GM23248 (cell line): ENCODE results near the gene HSFX3.

Source experiments
- EZH2 ChIP-seq: fragments of 200-600 bp; sonication (generic); IDR thresholded peaks from 2 replicates; pipeline ENCODE4 v1.6.1; 2018; ENCODE audit warnings: antibody characterized with exemption, mild to moderate bottlenecking; ENCODE audit not compliant: insufficient read depth, poor library complexity, severe bottlenecking
- EZH2phosphoT487 ChIP-seq: fragments of 200-600 bp; sonication (generic); IDR thresholded peaks from 2 replicates; pipeline ENCODE4 v1.6.1; 2018; ENCODE audit warnings: antibody characterized with exemption, moderate library complexity, mild to moderate bottlenecking, low read depth; ENCODE audit not compliant: insufficient read depth

DNA sequence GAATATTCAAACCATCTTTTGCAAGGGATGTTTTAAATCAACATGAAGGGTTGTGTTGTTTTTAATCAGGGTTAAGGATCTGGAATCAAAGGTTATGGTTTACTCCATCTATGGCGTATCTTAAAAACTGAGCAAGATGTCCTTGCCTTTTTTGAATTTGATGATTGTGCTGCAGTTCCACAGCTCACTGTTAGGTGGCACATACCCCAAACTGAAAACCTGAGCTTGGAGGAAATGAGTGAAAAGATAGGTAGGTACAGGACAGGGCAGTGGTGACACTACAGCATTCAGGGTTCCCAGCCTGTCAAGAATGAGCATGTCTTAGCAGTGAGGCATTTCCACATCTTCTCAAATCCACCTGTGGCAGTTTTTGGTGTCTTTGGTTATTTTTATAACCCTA is 22.0 kb downstream of the HSFX3 start:
- TF ChIP-seq EZH2 (no peak), EZH2phosphoT487 (no peak)
